Endometrial microvascular endothelial cells (primary cell): ENCODE results near the gene ADAMTS17. TPM values are rescaled to one million over a fixed set of nuclear protein-coding genes. Genes with fewer than 3 reads are reported as not detected.
"Not testable (repeated sequence)": the region's sequence is repeated elsewhere in the genome, so short reads cannot be mapped to it uniquely, and the experiment has no call there.

Source experiments
- in situ Hi-C: cut with HindIII; loops from 2 replicates; pipeline ENCODE4 v1.10.0; 2017; ENCODE audit warnings: low sequenced_read_pairs, low pct_unique_long_range_greater_than_20kb; ENCODE audit errors: inconsistent ontology term
- total RNA-seq: library from RNA; depleted of rRNA; stranded (reverse); fragments of >200 nt; gene quantifications from one replicate; pipeline ENCODE4 v1.2.3, GENCODE V29; 2015; ENCODE audit errors: inconsistent ontology term

The ADAMTS17 gene
- total RNA-seq, 1 donor from 2014 or later = not detected

- in situ Hi-C loops = no loop called here
Observed at GRCh38 chr15:100094127-100094510, 247.7 kb downstream of the ADAMTS17 start.

GRCh38 chr15:100093211-100094126 lies 248.3 kb downstream of the ADAMTS17 start:
- in situ Hi-C loops = no loop called here

DNA sequence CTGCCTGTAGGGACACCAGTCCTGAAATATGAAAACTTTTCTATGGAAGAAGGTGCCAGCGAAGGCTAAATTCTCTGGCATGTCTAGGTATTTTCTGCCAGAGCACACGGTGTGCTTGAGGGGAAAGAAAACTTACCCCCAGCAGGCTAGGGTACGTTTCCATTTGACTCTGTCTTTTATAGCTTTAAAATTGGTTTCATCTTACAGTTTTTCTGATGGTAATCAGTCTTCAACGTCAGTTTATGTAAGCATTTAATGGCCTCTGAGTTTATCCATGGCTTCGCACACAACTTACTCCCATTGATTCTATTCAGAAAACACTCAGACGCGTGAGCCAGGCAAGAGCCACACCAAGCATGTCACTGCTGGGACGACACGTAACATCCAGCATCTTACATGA lies 249.7 kb downstream of the ADAMTS17 start:
- in situ Hi-C loops = no loop called here

GRCh38 chr15:100090411-100090810 lies 251.4 kb downstream of the ADAMTS17 start:
- in situ Hi-C loops = no loop called here

DNA sequence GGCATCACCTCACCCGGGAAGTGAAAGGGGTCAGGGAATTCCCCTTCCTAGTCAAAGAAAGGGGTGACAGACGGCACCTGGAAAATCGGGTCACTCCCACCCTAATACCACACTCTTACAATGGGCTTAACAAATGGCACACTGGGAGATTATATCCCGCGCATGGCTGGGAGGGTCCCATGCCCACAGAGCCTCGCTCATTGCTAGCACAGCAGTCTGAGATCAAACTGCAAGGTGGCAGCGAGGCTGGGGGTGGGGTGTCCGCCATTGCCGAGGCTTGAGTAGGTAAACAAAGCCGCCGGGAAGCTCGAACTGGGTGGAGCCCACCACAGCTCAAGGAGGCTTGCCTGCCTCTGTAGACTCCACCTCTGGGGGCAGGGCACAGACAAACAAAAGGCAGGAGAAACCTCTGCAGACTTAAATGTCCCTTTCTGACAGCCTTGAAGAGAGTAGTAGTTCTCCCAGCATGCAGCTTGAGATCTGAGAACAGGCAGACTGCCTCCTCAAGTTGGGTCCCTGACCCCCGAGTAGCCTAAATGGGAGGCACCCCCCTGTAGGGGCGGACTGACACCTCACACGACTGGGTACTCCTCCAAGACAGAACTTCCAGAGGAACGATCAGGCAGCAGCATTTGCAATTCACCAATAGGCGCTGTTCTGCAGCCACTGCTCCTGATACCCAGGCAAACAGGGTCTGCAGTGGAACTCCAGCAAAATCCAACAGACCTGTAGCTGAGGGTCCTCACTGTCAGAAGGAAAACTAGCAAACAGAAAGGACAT lies 257.5 kb downstream of the ADAMTS17 start:
- in situ Hi-C loops = not testable (repeated sequence)

- in situ Hi-C loops = no loop called here
Observed at GRCh38 chr15:100083572-100083971, 258.2 kb downstream of the ADAMTS17 start.

- in situ Hi-C loops = no loop called here
Observed at GRCh38 chr15:100082761-100083402, 258.9 kb downstream of the ADAMTS17 start.

DNA sequence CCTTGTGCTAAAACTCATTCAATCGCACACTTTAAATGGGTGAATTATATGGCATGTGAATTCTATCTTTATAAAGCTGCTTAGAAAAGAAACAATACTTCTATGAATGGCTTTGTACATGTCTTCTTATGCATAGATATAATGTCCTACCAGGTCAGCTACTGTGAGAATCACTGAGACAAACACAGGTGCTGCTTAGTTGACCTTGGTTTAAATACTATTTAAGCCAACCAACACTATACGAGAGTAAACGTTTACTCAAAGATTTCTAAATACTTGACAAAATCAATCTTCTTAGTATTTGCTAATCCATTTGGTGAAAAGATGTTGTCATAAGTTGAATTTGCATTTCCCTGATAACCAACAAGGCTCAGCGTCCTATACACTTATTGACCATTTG lies 260.3 kb downstream of the ADAMTS17 start:
- in situ Hi-C loops = no loop called here

- in situ Hi-C loops = no loop called here
Observed at GRCh38 chr15:100078511-100079220, 263.1 kb downstream of the ADAMTS17 start.

- in situ Hi-C loops = no loop called here
Observed at GRCh38 chr15:100075229-100075628, 266.5 kb downstream of the ADAMTS17 start.

- in situ Hi-C loops = no loop called here
Observed at GRCh38 chr15:100073982-100074381, 267.8 kb downstream of the ADAMTS17 start.

DNA sequence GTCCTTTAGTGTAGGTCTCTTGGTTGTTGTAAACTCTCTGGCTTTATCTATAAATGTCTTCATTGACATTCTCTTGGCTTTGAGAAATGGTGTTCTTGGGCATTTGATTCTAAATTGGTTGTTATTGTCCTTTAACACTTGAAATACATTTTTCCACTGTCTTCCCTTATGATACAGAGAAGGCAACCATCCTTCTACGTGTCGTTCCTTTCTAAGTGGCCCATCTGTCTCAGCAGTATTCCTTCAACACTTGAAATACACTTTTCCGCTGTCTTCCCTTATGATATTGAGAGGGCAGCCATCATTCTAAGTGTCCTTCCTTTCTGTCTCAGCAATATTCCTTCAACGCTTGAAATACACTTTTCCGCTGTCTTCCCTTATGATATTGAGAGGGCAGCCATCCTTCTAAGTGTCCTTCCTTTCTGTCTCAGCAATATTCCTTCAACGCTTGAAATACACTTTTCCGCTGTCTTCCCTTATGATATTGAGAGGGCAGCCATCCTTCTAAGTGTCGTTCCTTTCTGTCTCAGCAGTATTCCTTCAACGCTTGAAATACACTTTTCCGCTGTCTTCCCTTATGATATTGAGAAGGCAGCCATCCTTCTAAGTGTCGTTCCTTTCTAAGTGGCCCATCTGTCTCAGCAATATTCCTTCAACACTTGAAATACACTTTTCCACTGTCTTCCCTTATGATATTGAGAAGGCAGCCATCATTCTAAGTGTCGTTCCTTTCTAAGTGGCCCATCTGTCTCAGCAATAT lies 275.1 kb downstream of the ADAMTS17 start:
- in situ Hi-C loops = not testable (repeated sequence)

DNA sequence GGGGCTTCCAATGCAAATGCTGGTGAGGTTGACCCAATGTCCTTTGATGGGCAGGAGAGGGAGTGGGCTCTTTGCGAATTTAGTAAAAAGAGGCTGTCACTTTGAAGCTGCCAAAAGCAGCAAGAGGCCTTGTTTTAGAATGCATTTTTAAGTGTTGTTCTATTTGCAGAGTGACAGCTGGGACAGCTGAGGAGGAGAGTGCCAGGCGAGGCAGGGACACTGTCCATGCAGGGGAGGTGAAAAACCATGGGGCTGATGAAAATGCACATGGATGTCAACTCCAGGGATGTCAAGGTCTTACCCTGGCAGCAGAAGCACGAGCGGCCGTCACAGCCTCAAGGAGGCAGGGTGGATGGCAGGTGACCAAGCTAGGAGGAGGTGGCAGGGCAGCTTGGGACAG lies 279.8 kb downstream of the ADAMTS17 start:
- in situ Hi-C loops = no loop called here

GRCh38 chr15:100060276-100060926 lies 281.4 kb downstream of the ADAMTS17 start:
- in situ Hi-C loops = no loop called here

GRCh38 chr15:100059521-100059920 lies 282.3 kb downstream of the ADAMTS17 start:
- in situ Hi-C loops = no loop called here

DNA sequence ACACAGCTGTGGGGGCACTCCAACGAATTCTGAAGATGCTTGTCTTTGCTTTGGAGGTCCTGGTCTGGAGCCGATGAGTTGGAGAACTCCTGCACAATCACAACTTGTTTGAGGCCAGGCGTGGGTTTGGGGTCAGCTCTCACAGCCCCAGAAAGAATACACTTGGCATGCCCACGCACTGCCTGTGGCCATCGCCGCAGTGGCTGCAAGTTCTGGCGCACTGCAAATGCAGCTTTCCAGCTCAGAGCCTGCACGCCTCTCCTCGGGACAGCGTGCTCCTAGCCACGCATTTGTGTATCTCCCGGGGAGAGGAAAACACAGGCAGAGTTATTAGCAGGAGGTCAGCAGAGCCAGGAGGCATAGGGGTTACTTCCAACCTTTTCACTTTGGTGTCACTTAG lies 282.7 kb downstream of the ADAMTS17 start:
- in situ Hi-C loops = no loop called here

GRCh38 chr15:100058458-100058857 lies 283.3 kb downstream of the ADAMTS17 start:
- in situ Hi-C loops = no loop called here

DNA sequence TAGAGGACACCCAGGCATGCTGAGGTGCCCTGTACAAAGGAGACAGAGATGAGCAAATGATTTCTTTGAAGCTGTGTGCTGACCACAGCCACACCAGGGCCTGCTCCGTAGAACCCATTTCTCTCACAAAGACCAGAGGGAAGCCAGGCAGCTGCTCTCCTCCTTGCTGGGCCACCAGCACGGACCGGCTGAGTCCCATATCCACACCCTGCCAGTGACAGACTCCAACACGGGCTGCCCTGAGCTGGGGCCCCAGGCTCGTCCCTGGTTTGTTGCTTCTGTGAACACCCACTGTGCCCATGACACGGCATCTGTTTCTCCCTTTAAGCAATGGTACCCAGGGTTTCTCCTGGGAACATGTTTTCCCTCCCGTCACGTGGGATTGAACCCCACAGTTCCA lies 284.5 kb downstream of the ADAMTS17 start:
- in situ Hi-C loops = no loop called here
